GM12873 (cell line): ENCODE data around the gene PET100.

Source experiments
- CTCF ChIP-seq: IDR thresholded peaks from 2 replicates; pipeline ENCODE4 v1.5.1; 2012; ENCODE audit warnings: low read depth, mild to moderate bottlenecking, moderate library complexity, low read length, control low read depth; ENCODE audit not compliant: insufficient read depth; ENCODE audit errors: missing control alignments

PET100 gene

GRCh38 chr19:7597689-7598088 is 31.9 kb upstream of the PET100 start:
- TF ChIP-seq CTCF = no peak

- no peak for TF ChIP-seq CTCF
Measured at GRCh38 chr19:7598180-7598579, 31.4 kb upstream of the PET100 start.

DNA sequence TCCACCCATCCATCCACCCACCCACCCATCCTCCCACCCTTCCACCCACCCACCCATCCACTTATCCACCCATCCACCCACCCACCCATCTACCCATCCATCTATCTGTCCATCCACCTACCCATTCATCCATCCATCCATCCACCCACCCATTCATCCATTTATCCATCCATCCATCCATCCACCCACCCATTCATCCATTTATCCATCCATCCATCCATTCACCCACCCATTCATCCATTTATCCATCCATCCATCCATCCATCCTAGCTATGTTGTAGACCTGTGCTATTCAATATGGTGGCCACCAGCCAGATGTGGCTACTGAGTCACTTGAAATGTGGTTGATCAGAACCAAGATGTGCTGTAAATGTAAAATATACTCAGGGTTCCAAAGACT is 28.9 kb upstream of the PET100 start:
- no peak for TF ChIP-seq CTCF

DNA sequence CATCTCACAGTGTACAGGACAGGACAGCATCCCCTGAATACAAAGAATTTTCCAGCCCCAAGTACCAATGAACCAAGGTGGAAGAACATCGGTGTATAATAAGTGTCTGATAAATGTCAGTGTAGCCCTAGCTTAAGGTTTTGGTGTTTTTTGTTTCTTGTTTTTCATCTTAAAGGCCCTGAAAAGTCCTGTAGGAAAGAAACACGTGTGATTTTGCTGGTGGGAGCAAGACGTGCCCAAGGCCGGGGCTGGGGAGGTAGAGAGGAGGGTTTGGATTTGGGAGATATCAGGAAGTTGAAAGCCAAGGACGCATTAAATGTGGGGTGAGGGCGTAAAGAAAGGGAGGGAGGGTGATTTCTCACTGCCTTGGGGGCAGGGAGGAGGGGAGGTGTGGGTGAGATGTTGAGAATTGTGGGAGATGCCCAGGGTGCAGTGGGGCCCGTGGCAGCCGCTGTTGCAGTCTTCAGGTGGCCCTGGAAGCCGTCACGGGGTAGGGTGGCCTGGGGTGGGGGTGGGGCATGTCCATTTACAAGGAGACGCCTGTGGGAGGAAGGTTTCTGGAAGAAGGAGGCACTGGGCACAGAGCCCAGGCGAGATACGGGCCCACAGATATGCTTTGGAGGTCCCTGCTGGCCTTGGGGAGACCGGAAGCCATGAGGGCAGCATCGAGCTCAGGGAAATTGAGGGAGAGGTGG is 27.2 kb upstream of the PET100 start:
- TF ChIP-seq CTCF = no peak

DNA sequence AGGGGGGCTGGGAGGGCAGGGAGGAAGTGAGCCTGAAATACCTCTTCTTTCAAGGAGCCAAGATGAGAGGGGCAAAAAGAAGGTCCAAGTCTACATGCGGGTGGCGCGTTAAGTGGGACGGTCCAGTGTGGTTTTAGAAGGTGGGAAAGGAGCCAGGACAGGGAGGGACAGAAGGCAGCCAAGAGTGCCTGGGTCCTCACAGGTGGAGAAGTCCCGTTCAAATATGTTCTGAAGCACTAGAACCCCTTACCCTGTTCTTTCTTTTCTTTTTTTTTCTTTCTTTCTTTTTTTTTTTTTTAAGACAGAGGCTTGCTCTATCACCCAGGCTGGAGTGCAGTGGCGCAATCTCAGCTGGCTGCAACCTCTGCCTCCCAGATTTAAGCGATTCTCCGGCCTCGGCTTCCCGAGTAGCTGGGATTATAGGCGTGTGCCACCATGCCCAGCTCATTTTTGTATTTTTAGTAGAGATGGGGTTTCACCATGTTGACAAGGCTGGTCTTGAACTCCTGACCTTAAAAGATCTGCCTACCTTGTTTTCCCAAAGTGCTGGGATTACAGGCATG is 26.6 kb upstream of the PET100 start:
- no peak for TF ChIP-seq CTCF

DNA sequence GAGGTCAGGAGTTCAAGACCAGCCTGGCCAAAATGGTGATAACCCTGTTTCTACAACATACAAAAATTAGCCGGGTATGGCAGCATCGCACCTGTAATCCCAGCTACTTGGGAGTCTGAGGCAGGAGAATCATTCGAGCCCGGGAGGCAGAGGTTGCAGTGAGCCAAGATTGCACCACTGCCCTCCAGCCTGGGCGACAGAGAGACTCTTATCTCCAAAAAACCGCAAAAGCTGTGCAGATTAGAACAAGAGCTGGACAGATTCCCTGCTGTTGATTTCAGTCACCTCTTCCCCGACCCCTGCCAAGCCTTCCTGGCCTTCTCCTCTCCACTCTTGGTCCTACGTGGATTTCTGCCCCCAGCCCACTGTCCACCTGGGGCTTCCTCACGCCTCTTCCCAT is 25.7 kb upstream of the PET100 start:
- no peak for TF ChIP-seq CTCF

GRCh38 chr19:7605490-7606222 is 23.9 kb upstream of the PET100 start:
- TF ChIP-seq CTCF = no peak
